ENCODE results near the gene STAB2. TPM values are rescaled to one million over a fixed set of nuclear protein-coding genes. Genes with fewer than 3 reads are reported as not detected.
"Not testable (repeated sequence)": the region's sequence is repeated elsewhere in the genome, so short reads cannot be mapped to it uniquely, and the experiment has no call there.

Gene STAB2
- total RNA-seq, 1 experiment from 2014 or later, result not detected

- DNase-seq (ENCODE audit: low read depth), result no peak
- in situ Hi-C loops (cut with HindIII; ENCODE audit: low pct_unique_long_range_greater_than_20kb, low sequenced_read_pairs), result no loop called here
Observed at GRCh38 chr12:103635419-103635818, 48.3 kb downstream of the STAB2 start.

GRCh38 chr12:103637021-103637420 lies 49.9 kb downstream of the STAB2 start:
- in situ Hi-C loops (cut with HindIII; ENCODE audit: low pct_unique_long_range_greater_than_20kb, low sequenced_read_pairs), result no loop called here
- DNase-seq (ENCODE audit: low read depth), result no peak

- DNase-seq (ENCODE audit: low read depth), result no peak
- in situ Hi-C loops (cut with HindIII; ENCODE audit: low pct_unique_long_range_greater_than_20kb, low sequenced_read_pairs), result no loop called here
Observed at GRCh38 chr12:103637429-103637828, 50.4 kb downstream of the STAB2 start.

GRCh38 chr12:103639983-103640382 lies 52.9 kb downstream of the STAB2 start:
- in situ Hi-C loops (cut with HindIII; ENCODE audit: low pct_unique_long_range_greater_than_20kb, low sequenced_read_pairs), result no loop called here

GRCh38 chr12:103640410-103640809 lies 53.3 kb downstream of the STAB2 start:
- no peak for DNase-seq (ENCODE audit: low read depth)
- in situ Hi-C loops (cut with HindIII; ENCODE audit: low pct_unique_long_range_greater_than_20kb, low sequenced_read_pairs), result no loop called here

More at GRCh38 chr12:103639983-103640382, 52.9 kb downstream of the STAB2 start:
- DNase-seq (ENCODE audit: low read depth), result no peak

GRCh38 chr12:103640831-103641230 lies 53.8 kb downstream of the STAB2 start:
- in situ Hi-C loops (cut with HindIII; ENCODE audit: low pct_unique_long_range_greater_than_20kb, low sequenced_read_pairs), result no loop called here

GRCh38 chr12:103642240-103642864 lies 55.3 kb downstream of the STAB2 start:
- DNase-seq (ENCODE audit: low read depth), result no peak
- in situ Hi-C loops (cut with HindIII; ENCODE audit: low pct_unique_long_range_greater_than_20kb, low sequenced_read_pairs), result no loop called here

More at GRCh38 chr12:103640831-103641230, 53.8 kb downstream of the STAB2 start:
- DNase-seq (ENCODE audit: low read depth), result no peak

- DNase-seq (ENCODE audit: low read depth), result no peak
- in situ Hi-C loops (cut with HindIII; ENCODE audit: low pct_unique_long_range_greater_than_20kb, low sequenced_read_pairs), result no loop called here
Observed at GRCh38 chr12:103645202-103645601, 58.1 kb downstream of the STAB2 start.

- in situ Hi-C loops (cut with HindIII; ENCODE audit: low pct_unique_long_range_greater_than_20kb, low sequenced_read_pairs), result no loop called here
- no peak for DNase-seq (ENCODE audit: low read depth)
Observed at GRCh38 chr12:103647267-103647666, 60.2 kb downstream of the STAB2 start.

GRCh38 chr12:103652808-103653207 lies 65.7 kb downstream of the STAB2 start:
- DNase-seq (ENCODE audit: low read depth), result no peak
- in situ Hi-C loops (cut with HindIII; ENCODE audit: low pct_unique_long_range_greater_than_20kb, low sequenced_read_pairs), result no loop called here

- DNase-seq (ENCODE audit: low read depth); in situ Hi-C loops (cut with HindIII; ENCODE audit: low pct_unique_long_range_greater_than_20kb, low sequenced_read_pairs): not testable (repeated sequence)
Observed at GRCh38 chr12:103653568-103654173, 66.6 kb downstream of the STAB2 start.

GRCh38 chr12:103654816-103655215 lies 67.7 kb downstream of the STAB2 start:
- in situ Hi-C loops (cut with HindIII; ENCODE audit: low pct_unique_long_range_greater_than_20kb, low sequenced_read_pairs), result no loop called here
- DNase-seq (ENCODE audit: low read depth), result no peak

GRCh38 chr12:103656291-103656690 lies 69.2 kb downstream of the STAB2 start:
- in situ Hi-C loops (cut with HindIII; ENCODE audit: low pct_unique_long_range_greater_than_20kb, low sequenced_read_pairs), result no loop called here
- DNase-seq (ENCODE audit: low read depth), result no peak

GRCh38 chr12:103657331-103657730 lies 70.3 kb downstream of the STAB2 start:
- DNase-seq (ENCODE audit: low read depth), result no peak
- in situ Hi-C loops (cut with HindIII; ENCODE audit: low pct_unique_long_range_greater_than_20kb, low sequenced_read_pairs), result no loop called here

- in situ Hi-C loops (cut with HindIII; ENCODE audit: low pct_unique_long_range_greater_than_20kb, low sequenced_read_pairs), result no loop called here
Observed at GRCh38 chr12:103664626-103665025, 77.6 kb downstream of the STAB2 start.

GRCh38 chr12:103665971-103666370 lies 78.9 kb downstream of the STAB2 start:
- no peak for DNase-seq (ENCODE audit: low read depth)
- in situ Hi-C loops (cut with HindIII; ENCODE audit: low pct_unique_long_range_greater_than_20kb, low sequenced_read_pairs), result no loop called here

More at GRCh38 chr12:103664626-103665025, 77.6 kb downstream of the STAB2 start:
- DNase-seq (ENCODE audit: low read depth), result no peak

- in situ Hi-C loops (cut with HindIII; ENCODE audit: low pct_unique_long_range_greater_than_20kb, low sequenced_read_pairs), result no loop called here
- DNase-seq (ENCODE audit: low read depth), result no peak
Observed at GRCh38 chr12:103667125-103667524, 80.1 kb downstream of the STAB2 start.

GRCh38 chr12:103668520-103668919 lies 81.4 kb downstream of the STAB2 start:
- DNase-seq (ENCODE audit: low read depth), result no peak
- in situ Hi-C loops (cut with HindIII; ENCODE audit: low pct_unique_long_range_greater_than_20kb, low sequenced_read_pairs), result no loop called here

GRCh38 chr12:103671367-103671766 lies 84.3 kb downstream of the STAB2 start:
- DNase-seq (ENCODE audit: low read depth), result no peak
- in situ Hi-C loops (cut with HindIII; ENCODE audit: low pct_unique_long_range_greater_than_20kb, low sequenced_read_pairs), result no loop called here

Measured in Caki2 (cell line).